ENCODE measurements around the gene TTC12.

Gene TTC12

DNA sequence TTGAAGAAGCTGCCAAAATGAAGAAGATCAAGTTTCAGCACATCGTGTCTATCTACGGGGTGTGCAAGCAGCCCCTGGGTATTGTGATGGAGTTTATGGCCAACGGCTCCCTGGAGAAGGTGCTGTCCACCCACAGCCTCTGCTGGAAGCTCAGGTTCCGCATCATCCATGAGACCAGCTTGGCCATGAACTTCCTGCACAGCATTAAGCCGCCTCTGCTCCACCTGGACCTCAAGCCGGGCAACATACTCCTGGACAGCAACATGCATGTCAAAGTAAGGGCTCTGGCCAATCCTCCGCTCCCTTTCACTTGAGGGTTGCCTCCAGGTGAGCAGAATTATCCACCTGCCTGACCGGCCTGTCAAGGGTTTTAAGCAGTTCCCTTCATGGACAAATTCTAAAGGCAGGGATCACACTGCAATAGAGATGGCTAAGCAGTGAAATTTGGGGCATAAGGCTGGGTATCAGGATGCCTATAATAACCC is 79.2 kb downstream of the TTC12 start:
- H3K4me3 ChIP-seq (ENCODE audit: low read length) = no peak overlapping the region
- H3K9me3 ChIP-seq (replicated peaks; ENCODE audit: insufficient read depth, low read length) = no peaks in the 10 kb centered on the region
- no peaks in the 10 kb centered on the region for H3K36me3 ChIP-seq (replicated peaks; ENCODE audit: insufficient read depth, low read length)
- TF ChIP-seq EZH2phosphoT487 (IDR thresholded peaks at IDR 0.05; ENCODE audit: low read length) (no peak), EZH2 (optimal IDR thresholded peaks at IDR 0.05; ENCODE audit: low read depth, low read length) (no peak), CTCF (IDR thresholded peaks at IDR 0.05; ENCODE audit: low read length) (no peak)
- H3K4me1 ChIP-seq (ENCODE audit: low read length) = peaks cover 18% of the 10 kb centered on the region
- H3F3A ChIP-seq (ENCODE audit: insufficient read depth, low read length) = peaks cover 10% of the 10 kb centered on the region; the same call in 1 of the 2 replicates
- no peaks in the 10 kb centered on the region for H3K79me2 ChIP-seq (ENCODE audit: low read length)
- no peak overlapping the region for H3K4me2 ChIP-seq (ENCODE audit: low read depth, low read length)
- no peaks in the 10 kb centered on the region for H3K27me3 ChIP-seq (replicated peaks; ENCODE audit: insufficient read depth, low read length)
- no peaks in the 10 kb centered on the region for H3K9me2 ChIP-seq (replicated peaks; ENCODE audit: insufficient read depth, low read length)
- H2AFZ ChIP-seq (ENCODE audit: low read length) = no peak overlapping the region
- DNase-seq = no peak
- no peak overlapping the region for H3K27ac ChIP-seq (ENCODE audit: low read length)
- no peak overlapping the region for H3K9ac ChIP-seq (ENCODE audit: low read length)
- H4K20me1 ChIP-seq (ENCODE audit: insufficient read depth, low read length) = no peaks in the 10 kb centered on the region

- no peaks in the 10 kb centered on the region for H3K9me2 ChIP-seq (replicated peaks; ENCODE audit: insufficient read depth, low read length)
- no peaks in the 10 kb centered on the region for H3K9me3 ChIP-seq (replicated peaks; ENCODE audit: insufficient read depth, low read length)
- no peak overlapping the region for H3K27ac ChIP-seq (ENCODE audit: low read length)
- peaks cover 10% of the 10 kb centered on the region; the same call in 1 of the 2 replicates for H3F3A ChIP-seq (ENCODE audit: insufficient read depth, low read length)
- H2AFZ ChIP-seq (ENCODE audit: low read length) = no peak overlapping the region
- TF ChIP-seq EZH2phosphoT487 (IDR thresholded peaks at IDR 0.05; ENCODE audit: low read length) (no peak), EZH2 (optimal IDR thresholded peaks at IDR 0.05; ENCODE audit: low read depth, low read length) (no peak), CTCF (IDR thresholded peaks at IDR 0.05; ENCODE audit: low read length) (no peak)
- H3K4me2 ChIP-seq (ENCODE audit: low read depth, low read length) = no peak overlapping the region
- H3K36me3 ChIP-seq (replicated peaks; ENCODE audit: insufficient read depth, low read length) = no peaks in the 10 kb centered on the region
- no peaks in the 10 kb centered on the region for H3K27me3 ChIP-seq (replicated peaks; ENCODE audit: insufficient read depth, low read length)
- DNase-seq = no peak
- H3K4me3 ChIP-seq (ENCODE audit: low read length) = no peak overlapping the region
- H4K20me1 ChIP-seq (ENCODE audit: insufficient read depth, low read length) = no peaks in the 10 kb centered on the region
- no peak overlapping the region for H3K9ac ChIP-seq (ENCODE audit: low read length)
- H3K4me1 ChIP-seq (ENCODE audit: low read length) = peaks cover 18% of the 10 kb centered on the region
- no peaks in the 10 kb centered on the region for H3K79me2 ChIP-seq (ENCODE audit: low read length)
Observed at GRCh38 chr11:113394919-113395318, 80.5 kb downstream of the TTC12 start.

- Histone ChIP-seq H3K9ac (ENCODE audit: low read length) (no peak overlapping the region), H3K4me3 (ENCODE audit: low read length) (no peak overlapping the region), H2AFZ (ENCODE audit: low read length) (no peak overlapping the region), H3K36me3 (replicated peaks; ENCODE audit: insufficient read depth, low read length) (no peaks in the 10 kb centered on the region), H3K27ac (ENCODE audit: low read length) (no peak overlapping the region), H3K4me2 (ENCODE audit: low read depth, low read length) (no peak overlapping the region), H3F3A (ENCODE audit: insufficient read depth, low read length) (peaks cover 10% of the 10 kb centered on the region; the same call in 1 of the 2 replicates), H3K27me3 (replicated peaks; ENCODE audit: insufficient read depth, low read length) (no peaks in the 10 kb centered on the region), H4K20me1 (ENCODE audit: insufficient read depth, low read length) (no peaks in the 10 kb centered on the region), H3K4me1 (ENCODE audit: low read length) (peaks cover 18% of the 10 kb centered on the region), H3K9me2 (replicated peaks; ENCODE audit: insufficient read depth, low read length) (no peaks in the 10 kb centered on the region), H3K79me2 (ENCODE audit: low read length) (no peaks in the 10 kb centered on the region), H3K9me3 (replicated peaks; ENCODE audit: insufficient read depth, low read length) (no peaks in the 10 kb centered on the region)
- TF ChIP-seq EZH2 (optimal IDR thresholded peaks at IDR 0.05; ENCODE audit: low read depth, low read length) (no peak), CTCF (IDR thresholded peaks at IDR 0.05; ENCODE audit: low read length) (no peak), EZH2phosphoT487 (IDR thresholded peaks at IDR 0.05; ENCODE audit: low read length) (no peak)
- no peak for DNase-seq
Observed at GRCh38 chr11:113395782-113396336, 81.5 kb downstream of the TTC12 start.
